CD4-positive, CD25-positive, alpha-beta regulatory T cell (primary cell): ENCODE data around the gene FGFRL1. TPM values are rescaled to one million over a fixed set of nuclear protein-coding genes. Genes with fewer than 3 reads are reported as not detected.
A peak's percentile ranks its signal among the peaks of the same experiment; 100 is the strongest.

Source experiments
- ATAC-seq, 2 donors: fragments of 150-1000 bp; cut with Tn5 transposase; one replicate each; pipeline ENCODE4 v1.10.0; 2021; ENCODE audit warnings: low read depth in 2 of 2, moderate number of reproducible peaks in 2 of 2, moderate library complexity in 1 of 2
- DNase-seq, 3 donors: peaks; one replicate each; pipeline versions ENCODE4 v3.0.0 to v3.0.0-alpha.2; 2012 to 2022; ENCODE audit warnings: mixed read lengths in 1 of 3
- H3K27ac ChIP-seq: one replicate; pipeline ENCODE4 v1.7.0; 2013; ENCODE audit warnings: mild to moderate bottlenecking, low read length; ENCODE audit not compliant: insufficient read depth, poor library complexity, severe bottlenecking
- H3K27me3 ChIP-seq: one replicate; pipeline ENCODE4 v1.7.0; 2013; ENCODE audit warnings: low read length; ENCODE audit not compliant: control insufficient read depth, insufficient read depth
- H3K36me3 ChIP-seq: one replicate; pipeline ENCODE4 v1.7.0; 2013; ENCODE audit warnings: mild to moderate bottlenecking, low read length, moderate library complexity; ENCODE audit not compliant: control insufficient read depth, insufficient read depth
- H3K4me1 ChIP-seq: 2 replicates; pipeline ENCODE4 v1.7.0; 2013; ENCODE audit warnings: mild to moderate bottlenecking, low read length; ENCODE audit not compliant: insufficient read depth, control insufficient read depth, poor library complexity, severe bottlenecking
- H3K4me3 ChIP-seq: one replicate; pipeline ENCODE4 v1.7.0; 2013; ENCODE audit warnings: low read depth, mild to moderate bottlenecking, low read length, moderate library complexity
- H3K9me3 ChIP-seq, 2 experiments: 1 replicate in 1 of 2; 2 replicates in 1 of 2; pipeline ENCODE4 v1.7.0; 2013; ENCODE audit warnings: low read length in 2 of 2, mild to moderate bottlenecking in 1 of 2, moderate library complexity in 1 of 2; ENCODE audit not compliant: control insufficient read depth in 2 of 2
- H3K27ac Mint-ChIP-seq, 3 donors: one replicate each; pipeline ENCODE4 v1.8.0; 2020 to 2022; ENCODE audit warnings: mild to moderate bottlenecking in 3 of 3, mixed read lengths in 3 of 3, moderate library complexity in 2 of 3
- H3K27me3 Mint-ChIP-seq: one replicate; pipeline ENCODE4 v1.8.0; 2022; ENCODE audit warnings: mild to moderate bottlenecking, mixed read lengths
- H3K36me3 Mint-ChIP-seq: one replicate; pipeline ENCODE4 v1.8.0; 2020; ENCODE audit warnings: mixed read lengths
- H3K4me1 Mint-ChIP-seq, 4 donors: one replicate each; pipeline ENCODE4 v1.8.0; 2020 to 2022; ENCODE audit warnings: mixed read lengths in 4 of 4, mild to moderate bottlenecking in 1 of 4
- H3K4me3 Mint-ChIP-seq, 4 donors: one replicate each; pipeline ENCODE4 v1.8.0; 2020 to 2022; ENCODE audit warnings: mild to moderate bottlenecking in 4 of 4, mixed read lengths in 4 of 4, moderate library complexity in 3 of 4
- H3K9me3 Mint-ChIP-seq, 7 donors: one replicate each; pipeline ENCODE4 v1.8.0; 2020 to 2022; ENCODE audit warnings: mixed read lengths in 7 of 7, mild to moderate bottlenecking in 3 of 7, moderate library complexity in 2 of 7
- polyA plus RNA-seq, 4 donors: library from polyadenylated mRNA; unstranded; fragments of 300-500 nt; fragmentation: Illumina TruSeq; gene quantifications; one replicate each; pipeline ENCODE4 v1.2.3, GENCODE V29; 2021
- total RNA-seq: library from RNA; stranded (reverse); gene quantifications from one replicate; pipeline ENCODE4 v1.2.3, GENCODE V29; 2022

FGFRL1 gene
- total and polyA plus RNA-seq, 5 donors from 2014 or later: 0.27 to 14.3 (median 0.35) TPM

DNA sequence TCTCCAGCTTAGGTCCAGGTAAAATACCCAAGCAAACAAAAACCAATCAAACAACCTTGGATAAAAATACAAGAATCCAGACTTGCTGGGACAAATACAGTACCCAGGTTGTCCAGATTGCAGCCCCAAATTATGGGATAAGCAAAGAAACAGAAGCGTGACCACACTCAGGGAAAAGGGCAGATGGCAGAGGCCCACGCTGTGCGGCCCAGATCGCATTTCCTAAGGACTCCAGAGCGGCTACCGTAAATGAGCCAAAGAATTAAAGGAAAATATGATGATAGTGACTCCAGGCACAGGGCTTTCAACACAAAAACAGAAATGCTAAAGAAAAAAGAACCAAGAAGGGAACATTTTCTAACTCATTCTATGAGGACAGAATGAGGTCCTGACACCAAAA, 50.3 kb downstream of the FGFRL1 start:
- H3K27me3 ChIP-seq: peaks cover 9% of the 10 kb centered on the region
- Mint-ChIP-seq H3K27me3 (peaks cover 20% of the 10 kb centered on the region), H3K4me3 (no peak overlapping the region), H3K4me1 (peaks cover 0 to 13% (median 7%) of the 10 kb centered on the region in 4 donors), H3K27ac (no peak overlapping the region), H3K36me3 (no peaks in the 10 kb centered on the region), H3K9me3 (peaks cover 0 to 6% (median 3%) of the 10 kb centered on the region in 7 donors)
- no peaks in the 10 kb centered on the region for H3K36me3 ChIP-seq
- no peak overlapping the region for H3K4me3 ChIP-seq
- no peak overlapping the region for H3K27ac ChIP-seq
- no peak for ATAC-seq
- no peaks in the 10 kb centered on the region for H3K9me3 ChIP-seq
- no peak for DNase-seq
- H3K4me1 ChIP-seq: no peaks in the 10 kb centered on the region

DNA sequence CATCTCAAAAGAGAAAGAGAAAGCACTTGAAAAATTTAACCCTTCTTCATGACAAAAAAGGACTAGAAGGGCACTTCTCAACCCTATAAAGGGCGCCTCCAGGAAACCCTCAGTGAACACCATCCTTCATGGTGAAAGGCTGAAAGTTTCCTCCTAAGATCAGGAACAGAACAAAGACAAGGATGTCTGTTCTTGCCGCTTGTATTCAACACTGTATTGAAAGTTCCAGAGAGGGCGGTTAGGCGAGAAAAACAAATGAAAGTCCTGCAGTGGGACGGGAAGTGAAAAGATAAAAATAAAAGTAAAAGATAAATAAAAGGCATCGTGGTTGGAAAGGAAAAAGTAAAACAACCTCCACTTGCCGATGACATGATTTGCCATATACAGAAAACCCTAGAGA, 51.0 kb downstream of the FGFRL1 start:
- H3K9me3 Mint-ChIP-seq: peaks cover 0 to 6% (median 3%) of the 10 kb centered on the region in 7 donors
- Histone ChIP-seq H3K27me3 (peaks cover 11% of the 10 kb centered on the region), H3K36me3 (no peaks in the 10 kb centered on the region), H3K4me1 (no peaks in the 10 kb centered on the region), H3K9me3 (no peaks in the 10 kb centered on the region), H3K27ac (no peak overlapping the region), H3K4me3 (no peak overlapping the region)
- DNase-seq: no peak
- ATAC-seq: no peak
- H3K4me1 Mint-ChIP-seq: peaks cover 0 to 13% (median 7%) of the 10 kb centered on the region in 4 donors
- H3K27me3 Mint-ChIP-seq: peaks cover 20% of the 10 kb centered on the region
- no peak overlapping the region for H3K27ac Mint-ChIP-seq
- H3K36me3 Mint-ChIP-seq: no peaks in the 10 kb centered on the region
- no peak overlapping the region for H3K4me3 Mint-ChIP-seq

DNA sequence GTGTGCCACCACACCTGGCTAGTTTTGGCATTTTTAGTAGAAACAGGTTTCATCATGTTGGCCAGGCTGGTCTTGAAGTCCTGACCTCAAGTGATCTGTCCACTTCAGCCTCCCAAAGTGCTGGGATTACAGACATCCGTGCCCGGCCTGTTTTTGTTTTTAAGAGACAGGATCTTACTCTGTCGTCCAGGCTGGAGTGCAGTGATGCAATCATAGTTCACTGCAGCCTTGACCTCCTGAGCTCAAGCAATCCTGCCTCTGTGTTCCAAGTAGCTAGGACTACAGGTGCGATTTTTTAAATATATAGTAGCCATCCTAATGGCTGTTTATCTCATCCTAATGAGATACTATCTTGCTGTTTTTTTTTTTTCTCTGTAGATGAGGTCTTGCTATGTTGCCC, 54.3 kb downstream of the FGFRL1 start:
- Histone ChIP-seq H3K9me3 (no peaks in the 10 kb centered on the region), H3K4me3 (no peak overlapping the region), H3K27me3 (peaks cover 11% of the 10 kb centered on the region), H3K4me1 (no peaks in the 10 kb centered on the region), H3K27ac (no peak overlapping the region), H3K36me3 (no peaks in the 10 kb centered on the region)
- no peak for DNase-seq
- H3K27ac Mint-ChIP-seq: no peak overlapping the region
- H3K4me3 Mint-ChIP-seq: no peak overlapping the region
- no peak for ATAC-seq
- peaks cover 0 to 13% (median 7%) of the 10 kb centered on the region in 4 donors for H3K4me1 Mint-ChIP-seq
- H3K27me3 Mint-ChIP-seq: peaks cover 34% of the 10 kb centered on the region
- no peaks in the 10 kb centered on the region for H3K36me3 Mint-ChIP-seq
- peaks cover 0 to 7% (median 3%) of the 10 kb centered on the region in 7 donors for H3K9me3 Mint-ChIP-seq

DNA sequence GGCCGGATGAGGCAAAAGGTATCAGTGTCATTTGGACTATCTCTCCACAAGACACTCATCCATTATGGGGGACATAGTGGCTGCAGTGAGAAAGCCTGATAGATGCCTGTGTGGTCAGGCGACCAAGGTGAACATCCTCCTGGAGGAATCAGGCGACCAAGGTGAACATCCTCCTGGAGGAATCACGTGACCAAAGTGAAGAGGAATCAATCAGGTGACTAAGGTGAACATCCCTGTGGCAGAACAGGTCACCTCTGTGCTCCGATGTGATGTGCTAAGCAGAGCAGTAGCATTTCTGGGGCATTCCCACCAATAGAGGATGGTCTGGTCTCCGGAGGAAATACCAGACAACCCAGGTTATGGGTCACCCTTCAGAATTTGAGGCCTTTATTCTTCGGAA, 58.0 kb downstream of the FGFRL1 start:
- no peaks in the 10 kb centered on the region for H3K4me1 ChIP-seq
- H3K36me3 Mint-ChIP-seq: no peaks in the 10 kb centered on the region
- ATAC-seq (no peak), DNase-seq (no peak)
- H3K27me3 Mint-ChIP-seq: peaks cover 18% of the 10 kb centered on the region
- H3K9me3 Mint-ChIP-seq: peaks cover 0 to 8% (median 0%) of the 10 kb centered on the region in 7 donors
- no peaks in the 10 kb centered on the region for H3K9me3 ChIP-seq
- H3K36me3 ChIP-seq: no peaks in the 10 kb centered on the region
- H3K4me3 Mint-ChIP-seq: no peak overlapping the region
- H3K27ac Mint-ChIP-seq: peak overlapping the region in 1 of 3 donors; percentile 8
- H3K27ac ChIP-seq: no peak overlapping the region
- H3K27me3 ChIP-seq: peaks cover 9% of the 10 kb centered on the region
- no peak overlapping the region for H3K4me3 ChIP-seq
- peaks cover 0 to 13% (median 4%) of the 10 kb centered on the region in 4 donors for H3K4me1 Mint-ChIP-seq

DNA sequence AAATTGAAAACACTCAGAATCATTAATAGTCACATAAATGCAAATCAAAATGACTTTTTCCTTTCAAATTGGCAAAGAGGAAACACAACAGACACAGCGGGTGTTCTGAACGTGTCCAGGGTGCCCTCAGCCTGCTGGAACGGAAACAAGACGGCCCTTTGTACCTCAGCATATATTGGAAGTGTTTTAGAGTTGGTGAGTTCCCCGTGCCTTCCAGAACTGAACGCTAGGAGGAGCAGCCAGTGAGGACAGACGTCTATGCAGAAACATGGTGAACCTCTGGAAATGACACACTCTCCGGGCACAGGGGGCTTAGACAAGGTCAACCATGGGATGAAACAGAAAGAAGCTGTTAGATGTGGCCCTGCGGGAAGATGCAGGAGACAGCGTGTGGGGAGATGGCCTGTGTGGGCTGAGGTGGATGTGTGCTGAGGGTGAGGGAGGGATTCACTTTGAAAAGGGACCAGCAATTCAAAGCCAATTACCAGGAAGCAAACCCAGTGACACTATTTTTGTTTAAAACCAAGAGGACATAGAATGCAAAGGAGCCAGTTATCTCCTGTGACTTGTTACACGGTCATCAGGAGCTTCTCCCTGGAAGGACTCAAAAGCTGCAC, 61.5 kb downstream of the FGFRL1 start:
- H3K9me3 Mint-ChIP-seq: peaks cover 0 to 4% (median 0%) of the 10 kb centered on the region in 7 donors
- no peak overlapping the region for H3K4me3 ChIP-seq
- no peaks in the 10 kb centered on the region for H3K4me1 ChIP-seq
- peaks cover 0 to 13% (median 7%) of the 10 kb centered on the region in 4 donors for H3K4me1 Mint-ChIP-seq
- H3K36me3 Mint-ChIP-seq: no peaks in the 10 kb centered on the region
- H3K27ac Mint-ChIP-seq: peak overlapping the region in 1 of 3 donors; percentile 37
- H3K27me3 Mint-ChIP-seq: peaks cover 14% of the 10 kb centered on the region
- no peaks in the 10 kb centered on the region for H3K36me3 ChIP-seq
- no peak overlapping the region for H3K4me3 Mint-ChIP-seq
- H3K27ac ChIP-seq: no peak overlapping the region
- no peaks in the 10 kb centered on the region for H3K9me3 ChIP-seq
- DNase-seq: peak; percentile 16 to 74 (median 50)
- peak; percentile 79 to 91 for ATAC-seq
- peaks cover 3% of the 10 kb centered on the region for H3K27me3 ChIP-seq

DNA sequence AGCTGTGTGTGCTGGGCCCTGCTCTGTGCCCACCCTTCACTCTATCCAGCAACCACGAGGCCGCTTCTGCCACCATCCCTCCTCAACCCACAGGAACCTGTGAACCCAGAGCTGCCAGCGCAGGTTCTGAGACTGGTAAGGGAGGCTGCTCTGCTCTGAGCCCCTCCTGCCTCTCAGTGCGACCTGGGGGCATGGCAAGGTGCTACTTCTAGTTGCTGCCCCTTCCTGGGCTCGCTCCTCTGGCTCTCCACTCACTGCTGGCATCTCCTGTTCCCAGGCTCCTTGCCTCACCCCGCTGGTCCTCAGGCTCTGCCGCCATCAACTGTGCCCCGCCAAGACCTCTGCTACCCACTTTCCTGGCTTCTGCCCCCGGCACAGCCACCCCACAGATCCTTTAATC, 62.7 kb downstream of the FGFRL1 start:
- no peak overlapping the region for H3K4me3 Mint-ChIP-seq
- Histone ChIP-seq H3K4me1 (no peaks in the 10 kb centered on the region), H3K36me3 (no peaks in the 10 kb centered on the region), H3K9me3 (no peaks in the 10 kb centered on the region), H3K27ac (no peak overlapping the region), H3K4me3 (no peak overlapping the region), H3K27me3 (peaks cover 3% of the 10 kb centered on the region)
- ATAC-seq: no peak
- H3K9me3 Mint-ChIP-seq: peaks cover 0 to 2% (median 0%) of the 10 kb centered on the region in 7 donors
- H3K27ac Mint-ChIP-seq: peak overlapping the region in 1 of 3 donors; percentile 64
- H3K36me3 Mint-ChIP-seq: no peaks in the 10 kb centered on the region
- no peak for DNase-seq
- peaks cover 0 to 13% (median 7%) of the 10 kb centered on the region in 4 donors for H3K4me1 Mint-ChIP-seq
- peaks cover 4% of the 10 kb centered on the region for H3K27me3 Mint-ChIP-seq

DNA sequence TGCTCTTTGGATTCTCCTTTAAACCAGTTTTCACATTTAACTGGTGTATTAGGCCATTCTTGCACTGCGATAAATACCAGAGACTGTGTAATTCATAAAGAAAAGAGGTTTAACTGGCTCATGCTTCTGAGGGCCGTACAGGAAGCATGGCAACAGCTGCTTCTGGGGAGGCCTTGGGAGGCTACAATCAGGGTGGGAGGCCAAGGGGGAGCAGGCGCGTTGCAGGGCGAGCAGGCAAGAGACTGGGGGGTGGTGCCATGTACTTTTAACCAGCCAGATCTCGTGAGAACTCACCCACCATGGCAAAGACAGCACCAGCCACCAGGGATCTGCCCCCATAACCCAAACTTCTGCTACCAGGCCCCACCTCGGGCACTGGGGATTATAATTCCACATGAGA, 63.8 kb downstream of the FGFRL1 start:
- H3K4me1 ChIP-seq: no peaks in the 10 kb centered on the region
- no peak overlapping the region for H3K4me3 ChIP-seq
- no peak overlapping the region for H3K27ac ChIP-seq
- no peaks in the 10 kb centered on the region for H3K36me3 Mint-ChIP-seq
- H3K27me3 Mint-ChIP-seq: peaks cover 7% of the 10 kb centered on the region
- H3K4me3 Mint-ChIP-seq: no peak overlapping the region
- peaks cover 0 to 13% (median 7%) of the 10 kb centered on the region in 4 donors for H3K4me1 Mint-ChIP-seq
- no peak overlapping the region for H3K27ac Mint-ChIP-seq
- peaks cover 0 to 4% (median 0%) of the 10 kb centered on the region in 7 donors for H3K9me3 Mint-ChIP-seq
- ATAC-seq (no peak), DNase-seq (no peak)
- H3K9me3 ChIP-seq: no peaks in the 10 kb centered on the region
- no peaks in the 10 kb centered on the region for H3K36me3 ChIP-seq
- peaks cover 3% of the 10 kb centered on the region for H3K27me3 ChIP-seq
